ENCODE data around the gene LAMA1.
"Not testable (repeated sequence)": the region's sequence is repeated elsewhere in the genome, so short reads cannot be mapped to it uniquely, and the experiment has no call there.

The LAMA1 gene

GRCh38 chr18:6947338-6948030 is 170.1 kb downstream of the LAMA1 start:
- DNase-seq: no peak

DNA sequence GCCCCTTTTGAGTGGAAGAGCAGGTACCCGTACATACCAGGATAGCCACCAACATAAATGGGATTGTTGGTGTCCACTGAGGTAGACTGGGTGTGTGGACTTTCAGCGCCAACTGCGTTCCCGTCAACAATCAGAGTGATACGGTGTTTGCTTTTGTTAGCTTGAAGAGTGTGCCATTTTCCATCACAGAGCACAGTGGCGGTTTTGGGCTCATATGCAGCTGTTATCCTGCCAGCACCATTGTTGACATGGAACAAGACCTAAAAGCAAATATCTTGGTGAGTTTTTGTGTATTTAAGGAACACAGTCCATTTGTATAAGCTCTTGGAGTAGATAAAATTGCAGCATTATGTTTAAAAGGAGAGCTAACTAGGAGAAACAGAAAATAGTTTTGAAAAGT is 174.5 kb downstream of the LAMA1 start:
- no peak for DNase-seq

DNA sequence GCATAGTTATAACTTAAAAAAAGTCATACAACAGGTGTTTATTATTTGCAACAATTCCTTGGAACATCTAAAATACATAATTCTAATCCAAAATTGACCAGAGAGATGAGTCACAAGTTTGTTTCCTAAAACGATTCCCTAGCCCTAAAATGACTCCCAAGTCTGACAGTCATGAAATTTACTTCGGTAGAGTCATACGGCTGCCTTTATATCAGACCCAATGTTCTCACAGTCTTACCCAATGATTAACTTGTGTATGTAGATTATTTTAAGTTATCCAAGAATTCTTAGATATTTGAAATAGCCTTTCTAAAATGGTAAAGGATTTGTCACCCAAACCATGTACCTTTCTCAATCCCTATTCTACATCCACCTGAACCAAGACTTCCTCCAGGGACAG is 174.9 kb downstream of the LAMA1 start:
- DNase-seq: no peak

DNA sequence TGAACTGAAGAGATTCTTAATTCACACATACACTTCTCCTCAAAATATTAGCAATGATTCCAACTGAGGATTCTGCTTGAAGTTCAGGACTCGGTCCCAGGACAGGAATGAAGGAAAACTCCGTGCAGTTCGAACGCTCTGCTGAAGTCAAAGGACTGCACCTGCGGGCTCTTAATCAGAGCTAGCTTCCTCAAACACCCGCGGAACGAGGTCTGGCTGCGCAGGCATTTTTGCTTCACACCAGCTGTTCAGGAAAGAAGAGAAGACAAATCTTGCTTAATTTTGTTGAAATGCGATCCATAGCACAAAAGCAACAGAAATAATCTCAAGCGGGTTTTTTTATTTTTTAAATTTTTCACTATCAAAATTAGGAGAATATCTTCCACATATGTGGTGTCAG is 175.6 kb downstream of the LAMA1 start:
- no peak for DNase-seq

DNA sequence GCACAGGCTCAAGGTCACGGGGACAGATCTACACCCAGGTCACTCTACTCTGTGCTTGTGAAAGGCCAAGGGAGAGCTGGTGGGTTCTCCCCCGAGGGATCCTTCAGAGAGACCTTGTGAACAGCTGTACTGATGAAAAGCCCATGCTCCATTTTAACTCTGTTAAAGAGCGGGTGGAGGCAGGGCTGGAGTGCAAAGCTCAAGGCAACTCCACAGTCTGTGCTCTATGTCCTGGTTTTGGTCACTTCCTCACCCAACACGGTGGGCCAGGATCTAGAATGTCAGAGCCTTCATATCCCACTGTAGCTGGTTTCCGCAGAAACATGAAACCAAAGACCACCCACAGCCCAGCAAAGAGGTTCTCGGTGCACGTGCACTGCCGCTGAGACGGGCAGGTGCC is 177.1 kb downstream of the LAMA1 start:
- no peak for DNase-seq

GRCh38 chr18:6939972-6940371 is 177.6 kb downstream of the LAMA1 start:
- no peak for DNase-seq

- DNase-seq: not testable (repeated sequence)
Measured at GRCh38 chr18:6938403-6938802, 179.2 kb downstream of the LAMA1 start.

- no peak for DNase-seq
Measured at GRCh38 chr18:6938003-6938402, 179.6 kb downstream of the LAMA1 start.

DNA sequence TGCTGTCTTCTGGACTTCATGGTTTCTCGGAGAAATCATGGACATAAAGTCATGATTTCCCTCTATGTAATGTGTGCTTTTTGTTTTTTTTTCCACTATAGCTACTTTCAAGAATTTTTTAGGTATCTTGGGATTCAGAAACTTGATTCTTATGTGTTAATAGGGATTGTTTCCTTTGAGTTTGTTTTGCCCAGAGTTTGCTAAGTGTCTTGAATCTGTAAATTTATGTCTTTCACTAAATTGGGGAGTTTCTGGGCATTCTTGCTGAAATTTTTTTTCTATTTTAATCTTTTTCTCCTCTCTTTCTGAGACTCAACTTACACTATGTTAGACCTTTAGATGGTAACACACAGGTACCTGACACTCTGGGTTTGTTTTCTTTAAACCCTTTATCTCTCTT is 182.7 kb downstream of the LAMA1 start:
- no peak for DNase-seq

GRCh38 chr18:6929370-6930102 is 188.1 kb downstream of the LAMA1 start:
- no peak for DNase-seq

DNA sequence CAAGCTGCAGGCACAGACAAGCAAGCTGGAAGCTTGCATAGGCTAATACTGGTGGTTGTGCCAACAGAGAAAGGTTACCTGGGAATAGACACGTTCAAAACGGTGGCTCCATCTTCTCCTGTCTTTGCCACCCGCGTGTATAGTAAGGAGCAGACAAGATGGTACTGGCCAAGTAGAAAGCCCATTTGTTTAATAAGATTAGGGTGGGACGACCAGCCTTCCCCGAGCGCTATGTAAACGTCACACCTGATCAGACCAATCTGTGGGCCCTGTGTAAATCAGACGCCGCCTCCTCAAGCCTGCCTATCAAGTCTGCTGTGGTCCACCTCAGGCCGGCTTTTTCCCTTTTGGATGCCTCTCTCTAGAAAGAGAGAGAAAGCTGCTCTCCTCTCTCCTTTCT is 189.2 kb downstream of the LAMA1 start:
- DNase-seq: no peak

GRCh38 chr18:6927153-6927552 is 190.4 kb downstream of the LAMA1 start:
- DNase-seq: no peak

DNA sequence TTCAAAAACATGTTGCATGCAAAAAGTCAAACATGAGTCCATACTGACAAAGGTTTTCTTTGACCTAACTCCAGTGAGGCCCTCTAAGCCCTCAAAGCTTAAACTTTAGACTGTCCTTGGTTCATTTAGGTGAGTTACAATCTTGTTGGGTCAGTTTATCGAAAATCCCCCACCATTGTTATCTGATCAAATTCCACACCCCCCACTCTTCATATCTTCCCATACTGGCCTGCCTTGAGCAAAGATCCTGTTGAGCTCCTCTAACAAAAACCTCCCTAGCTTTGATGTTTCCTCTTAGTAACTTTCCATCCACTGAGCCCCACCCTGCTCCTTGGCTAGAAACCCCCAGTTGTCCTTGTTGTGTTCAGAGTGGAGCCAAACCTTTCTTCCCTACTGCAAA is 194.4 kb downstream of the LAMA1 start:
- DNase-seq: no peak

DNA sequence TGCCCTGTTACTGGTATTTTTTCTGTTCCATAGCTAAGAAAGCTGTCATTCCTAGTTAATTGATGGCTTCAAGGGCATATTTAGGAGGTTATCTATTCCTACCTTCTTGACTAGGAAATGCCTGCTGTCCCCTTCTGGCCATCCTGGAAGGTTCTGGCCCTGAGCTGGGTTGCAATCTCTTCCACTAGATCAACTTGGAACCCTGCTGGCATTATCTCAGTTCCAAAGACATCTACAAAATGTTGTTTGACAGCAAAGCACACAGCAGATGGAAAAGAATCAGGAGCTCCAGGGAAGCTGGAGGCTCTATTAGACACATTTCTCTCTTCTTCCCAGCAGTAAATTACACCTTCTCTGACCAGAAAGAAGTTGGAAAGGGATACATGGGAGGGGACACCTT is 196.0 kb downstream of the LAMA1 start:
- no peak for DNase-seq

GRCh38 chr18:6920099-6920955 is 197.3 kb downstream of the LAMA1 start:
- DNase-seq: peak; percentile 60

- no peak for DNase-seq
Measured at GRCh38 chr18:6917072-6917471, 200.5 kb downstream of the LAMA1 start.

- no peak for DNase-seq
Measured at GRCh38 chr18:6901286-6901926, 216.2 kb downstream of the LAMA1 start.

GRCh38 chr18:6891788-6892187 is 225.8 kb downstream of the LAMA1 start:
- DNase-seq: no peak
